HG02885 (cell line): ENCODE measurements around the gene ZNF598.
"Not testable (repeated sequence)": the region's sequence is repeated elsewhere in the genome, so short reads cannot be mapped to it uniquely, and the experiment has no call there.

Experiments used
- ATAC-seq: cut with Tn5 transposase; IDR thresholded peaks from one replicate; pipeline ENCODE4 v1.9.1; 2021; ENCODE audit warnings: mild to moderate bottlenecking; ENCODE audit not compliant: unreplicated experiment, poor library complexity

ZNF598 gene

GRCh38 chr16:2040787-2041522, 31.3 kb upstream of the ZNF598 start:
- ATAC-seq: no peak

DNA sequence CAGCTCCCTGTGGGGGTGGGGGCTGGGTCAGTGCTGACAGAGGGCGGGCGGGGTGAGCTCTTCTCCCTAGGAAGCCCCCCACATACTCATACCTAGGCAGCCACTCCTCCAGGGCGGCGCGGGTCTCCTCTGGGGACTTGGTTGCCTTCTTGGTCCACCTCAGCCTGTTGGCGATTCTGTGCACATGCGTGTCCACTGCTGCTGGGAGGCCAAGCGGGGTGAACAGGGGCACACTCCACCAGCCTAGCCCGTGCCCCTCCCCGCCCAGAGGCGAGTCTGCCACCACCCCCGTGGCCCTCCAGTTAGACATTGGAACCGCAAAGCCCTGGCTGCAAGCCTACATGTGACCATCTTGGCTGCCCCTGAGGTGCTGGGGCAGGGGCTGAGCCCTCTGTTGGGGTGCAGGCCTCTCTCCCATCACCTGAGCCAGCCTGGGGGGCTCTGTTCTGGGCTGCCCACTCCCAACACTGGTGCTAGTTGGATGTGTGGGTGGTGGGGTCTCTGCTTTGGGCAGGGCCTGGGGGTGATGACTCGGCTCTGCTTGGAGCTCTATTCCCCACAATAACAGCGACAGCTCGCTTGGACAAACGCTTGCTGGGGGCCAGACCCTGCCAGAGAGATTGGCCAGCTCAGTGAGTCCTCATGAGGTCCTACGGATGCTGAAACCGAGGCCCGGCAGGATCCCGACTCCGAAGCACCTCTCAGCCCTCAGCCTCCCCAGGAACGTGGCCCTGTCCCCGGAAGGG, 30.6 kb upstream of the ZNF598 start:
- no peak for ATAC-seq

DNA sequence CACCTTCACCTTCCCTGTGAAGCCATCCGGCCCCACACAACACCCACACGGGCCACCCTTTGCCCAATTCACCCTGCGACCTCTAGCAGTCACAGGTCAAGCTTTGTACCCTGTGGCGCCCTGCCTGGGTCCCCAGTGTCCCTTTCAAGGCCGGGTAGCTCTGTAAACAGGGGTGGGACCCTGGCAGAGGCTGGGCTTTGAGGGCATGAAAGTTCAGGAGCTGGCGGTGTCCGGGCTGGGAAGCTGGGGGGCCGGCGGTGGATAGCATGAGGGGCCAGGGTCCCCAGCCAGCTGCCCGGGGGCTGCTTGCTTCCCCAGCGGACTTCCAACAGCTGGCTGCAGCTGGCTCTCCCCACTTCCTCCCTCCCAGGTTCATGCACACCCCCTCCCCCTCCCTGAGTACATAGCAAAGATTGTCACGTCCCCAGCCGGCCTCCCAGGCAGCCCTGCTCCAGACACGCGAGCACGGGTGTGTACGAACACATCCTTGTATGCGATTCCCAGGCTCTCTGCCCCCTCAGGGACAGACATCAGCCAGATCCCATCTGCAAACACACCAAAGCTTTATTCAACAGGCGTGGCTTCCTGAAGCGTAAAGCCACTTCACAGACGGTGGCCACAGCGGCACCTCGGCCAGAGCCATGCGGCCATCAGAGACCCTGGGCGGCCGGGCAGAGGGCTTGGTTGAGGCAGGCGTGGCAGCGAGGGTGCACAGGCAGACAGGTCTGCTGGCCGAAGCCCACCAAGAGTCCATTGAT, 29.8 kb upstream of the ZNF598 start:
- ATAC-seq: no peak

- no peak for ATAC-seq
Measured at GRCh38 chr16:2038382-2039231, 29.0 kb upstream of the ZNF598 start.

DNA sequence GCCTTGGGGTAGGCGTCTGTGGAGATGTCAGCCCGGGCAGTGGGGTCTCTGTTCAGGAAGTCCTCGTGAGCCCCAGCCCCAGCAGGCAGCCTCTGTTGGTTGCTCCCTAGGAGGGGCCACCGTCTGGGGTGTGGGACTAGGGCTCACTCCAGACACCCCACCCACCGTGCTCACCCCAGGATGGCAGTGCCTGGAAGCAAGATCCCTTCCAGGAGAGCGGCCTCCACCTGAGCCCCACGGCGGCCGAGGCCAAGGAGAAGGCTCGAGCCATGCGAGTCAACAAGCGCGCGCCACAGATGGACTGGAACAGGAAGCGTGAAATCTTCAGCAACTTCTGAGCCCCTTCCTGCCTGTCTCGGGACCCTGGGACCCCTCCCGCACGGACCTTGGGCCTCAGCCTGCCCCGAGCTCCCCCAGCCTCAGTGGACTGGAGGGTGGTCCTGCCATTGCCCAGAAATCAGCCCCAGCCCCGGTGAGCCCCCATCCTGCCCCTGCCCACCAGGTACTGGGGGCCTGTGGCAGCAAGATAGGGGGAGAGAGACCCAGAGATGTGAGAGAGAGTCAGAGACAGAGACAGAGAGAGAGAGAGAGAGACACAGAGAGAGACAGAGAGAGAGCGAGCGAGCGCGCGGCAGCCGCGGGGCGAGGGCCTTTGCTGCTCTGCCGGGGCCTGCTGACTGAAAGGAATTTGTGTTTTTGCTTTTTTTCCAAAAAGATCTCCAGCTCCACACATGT, 28.2 kb upstream of the ZNF598 start:
- no peak for ATAC-seq

- no peak for ATAC-seq
Measured at GRCh38 chr16:2037115-2037514, 27.5 kb upstream of the ZNF598 start.

GRCh38 chr16:2036200-2036966, 26.8 kb upstream of the ZNF598 start:
- no peak for ATAC-seq

GRCh38 chr16:2035431-2036199, 26.0 kb upstream of the ZNF598 start:
- ATAC-seq: no peak

- ATAC-seq: no peak
Measured at GRCh38 chr16:2034696-2035430, 25.2 kb upstream of the ZNF598 start.

- not testable (repeated sequence) for ATAC-seq
Measured at GRCh38 chr16:2033909-2034695, 24.5 kb upstream of the ZNF598 start.

DNA sequence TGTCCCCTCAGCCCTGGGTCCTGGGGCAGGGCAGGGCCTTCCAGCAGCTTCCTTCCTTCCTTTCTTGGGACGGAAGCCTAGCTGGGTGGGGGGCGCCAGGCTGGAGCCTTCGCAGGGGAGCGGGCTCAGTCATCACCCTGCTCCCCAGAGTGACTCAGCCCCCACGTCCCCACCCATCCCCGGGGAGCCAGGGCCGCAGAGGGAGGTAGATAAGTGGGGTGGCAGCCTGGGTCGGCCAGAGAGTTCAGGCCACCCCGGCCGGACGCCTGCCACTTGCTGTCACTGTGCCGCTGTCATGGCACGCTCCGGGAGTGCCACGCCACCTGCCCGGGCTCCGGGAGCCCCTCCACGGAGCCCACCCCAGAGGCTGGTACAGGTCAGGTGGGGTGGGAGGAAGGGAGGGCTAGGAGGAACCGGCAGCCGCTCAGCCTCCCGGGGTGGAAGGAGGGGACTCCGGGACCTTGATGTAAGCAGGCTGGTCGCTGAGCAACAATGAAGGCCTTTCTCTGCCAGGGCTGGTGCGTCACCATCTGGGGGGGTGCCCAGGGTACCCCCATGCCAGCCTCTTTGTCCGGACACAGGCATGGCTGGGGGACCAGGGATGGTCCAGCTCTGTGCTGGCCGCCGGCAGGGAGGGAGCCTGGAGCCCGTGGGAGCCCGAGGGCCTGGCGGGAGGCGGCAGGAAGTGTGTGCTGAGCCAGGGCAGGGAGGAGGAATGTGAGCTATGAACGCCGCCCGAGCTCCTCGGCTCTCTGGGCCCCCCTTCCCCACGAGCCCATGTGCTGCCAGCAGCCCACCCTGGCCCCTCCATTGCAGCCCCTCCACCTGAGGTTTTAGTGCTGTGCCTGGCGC, 23.7 kb upstream of the ZNF598 start:
- no peak for ATAC-seq

DNA sequence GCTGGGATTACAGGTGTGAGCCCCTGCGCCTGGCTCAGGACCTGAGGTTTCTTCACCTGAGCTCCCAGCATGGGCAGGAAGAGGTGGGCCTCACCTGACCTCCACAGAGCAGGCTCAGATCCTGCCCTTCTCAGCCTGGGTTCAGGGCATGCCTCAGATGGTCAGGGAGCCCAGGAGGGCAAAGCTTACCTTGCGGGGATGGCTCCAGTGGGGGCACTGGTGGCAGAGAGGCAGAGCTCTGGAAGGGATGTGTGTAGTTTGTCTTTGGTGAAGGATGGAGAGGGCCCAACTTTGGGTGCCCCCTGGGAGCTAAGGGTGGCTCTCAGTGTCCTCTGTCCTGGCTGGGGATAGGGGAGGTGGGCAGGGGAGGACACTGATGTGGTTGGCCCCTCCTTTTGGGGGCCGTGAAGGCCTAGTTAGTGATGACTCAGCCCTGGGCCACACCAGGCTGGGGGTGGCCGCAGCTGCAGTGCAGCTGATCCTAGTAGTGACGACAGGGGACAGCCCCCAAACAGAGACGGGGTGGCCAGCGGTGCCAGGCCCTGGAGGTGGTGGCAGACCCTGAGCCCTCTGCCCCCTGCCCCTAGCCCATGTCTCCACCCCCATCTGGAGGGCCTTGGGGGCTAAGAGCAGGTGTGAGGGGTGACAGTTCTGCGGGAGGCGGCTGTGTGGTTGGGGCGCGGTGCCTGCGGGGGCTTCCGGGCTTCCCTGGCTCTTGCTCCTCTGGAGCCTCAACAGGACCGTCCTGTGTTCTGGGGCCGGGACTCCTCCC, 22.9 kb upstream of the ZNF598 start:
- ATAC-seq: no peak

DNA sequence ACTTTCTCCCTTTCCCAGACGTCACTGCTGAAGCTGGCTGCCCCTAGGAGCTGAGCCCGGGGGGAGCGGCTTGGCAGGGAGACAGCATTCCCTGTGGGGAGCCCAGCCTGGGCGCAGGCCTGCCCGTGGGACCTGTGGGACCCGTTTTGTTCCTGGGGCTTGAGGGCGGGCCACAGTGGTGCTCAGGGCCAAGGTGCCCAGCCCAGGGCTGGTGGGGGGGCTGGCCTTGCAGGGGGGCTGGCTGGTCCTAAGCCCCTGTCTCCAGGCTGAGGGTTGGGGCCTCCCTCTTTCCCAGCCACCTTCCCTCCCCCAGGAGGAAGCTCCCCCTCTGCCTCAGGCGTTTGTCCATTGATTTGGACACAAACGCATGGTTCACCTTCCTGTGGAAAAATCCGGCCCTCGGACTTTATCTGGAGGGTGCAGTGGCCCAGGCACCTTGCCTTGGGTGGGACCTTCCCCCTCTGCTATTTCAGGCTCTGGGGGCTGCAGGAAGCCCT, 21.5 kb upstream of the ZNF598 start:
- no peak for ATAC-seq

GRCh38 chr16:2030036-2030435, 20.4 kb upstream of the ZNF598 start:
- no peak for ATAC-seq

- no peak for ATAC-seq
Measured at GRCh38 chr16:2029350-2029749, 19.7 kb upstream of the ZNF598 start.
